Endometrium (tissue), 2 donors: ENCODE data around the gene TAP1.

Experiments used
- FAIRE-seq: peaks from 2 replicates; lab custom pipeline; 2012; peaks lifted over from hg19 to GRCh38; lab: Jason Lieb, UNC
- donor health status: control.
- donor health status: control.

The TAP1 gene

GRCh38 chr6:32860674-32861073 lies 7.2 kb upstream of the TAP1 start:
- no peak for FAIRE-seq

GRCh38 chr6:32858194-32858593 lies 4.7 kb upstream of the TAP1 start:
- no peak for FAIRE-seq

GRCh38 chr6:32857156-32857891 lies 3.8 kb upstream of the TAP1 start:
- no peak for FAIRE-seq

- FAIRE-seq = no peak
These were observed 2.1 kb upstream of the TAP1 start for GRCh38 chr6:32855467-32856174.

GRCh38 chr6:32854376-32855178 lies 1.1 kb upstream of the TAP1 start:
- no peak for FAIRE-seq

- no peak for FAIRE-seq
These were observed 512 bp downstream of the TAP1 start for GRCh38 chr6:32852844-32853540.

GRCh38 chr6:32852018-32852843 lies 1.3 kb downstream of the TAP1 start:
- FAIRE-seq = no peak

GRCh38 chr6:32851025-32851424 lies 2.5 kb downstream of the TAP1 start:
- FAIRE-seq = no peak

- no peak for FAIRE-seq
These were observed 4.4 kb downstream of the TAP1 start for GRCh38 chr6:32849126-32849525.

- no peak for FAIRE-seq
These were observed 5.7 kb downstream of the TAP1 start for GRCh38 chr6:32847795-32848194.

GRCh38 chr6:32847004-32847403 lies 6.5 kb downstream of the TAP1 start:
- FAIRE-seq = no peak

GRCh38 chr6:32845384-32845884 lies 8.1 kb downstream of the TAP1 start:
- FAIRE-seq = no peak

GRCh38 chr6:32844839-32845383 lies 8.6 kb downstream of the TAP1 start:
- FAIRE-seq = no peak

GRCh38 chr6:32843979-32844838 lies 9.3 kb downstream of the TAP1 start, which contains the start of gene PSMB8:
Gene PSMB8, minus strand, starts transcription at chr6:32844047. Its CDS starts 51 bp downstream, at chr6:32843996.
- FAIRE-seq = no peak

- no peak for FAIRE-seq
These were observed 10.0 kb downstream of the TAP1 start for GRCh38 chr6:32843331-32843978.

GRCh38 chr6:32842690-32843089 lies 10.8 kb downstream of the TAP1 start:
- no peak for FAIRE-seq

GRCh38 chr6:32842021-32842650 lies 11.4 kb downstream of the TAP1 start:
- FAIRE-seq = no peak

- FAIRE-seq = no peak
These were observed 12.8 kb downstream of the TAP1 start for GRCh38 chr6:32840604-32841246.
